SK-N-SH treated with all-trans-retinoic acid at 6 μM for 48 hours (cell line): ENCODE data around the gene ZNF341.

Experiments used
- ARNTL ChIP-seq: fragments of 450-650 bp; formaldehyde crosslinking; IDR thresholded peaks from 2 replicates; pipeline ENCODE4 v1.5.0; 2020; ENCODE audit warnings: low read depth, mild to moderate bottlenecking, moderate library complexity, borderline replicate concordance
- BACH2 ChIP-seq: fragments of 250-450 bp; sonication (Bioruptor Pico); IDR thresholded peaks from 2 replicates; pipeline ENCODE4 v1.9.0; 2021; ENCODE audit warnings: mild to moderate bottlenecking, borderline replicate concordance
- CREB5 ChIP-seq: fragments of 250-450 bp; sonication (Bioruptor Pico); IDR thresholded peaks from 2 replicates; pipeline ENCODE4 v1.5.1; 2020; ENCODE audit warnings: low read depth, mild to moderate bottlenecking, moderate library complexity
- CSDC2 ChIP-seq: fragments of 250-450 bp; sonication (Bioruptor Pico); IDR thresholded peaks from 2 replicates; pipeline ENCODE4 v1.5.0; 2020; ENCODE audit warnings: mild to moderate bottlenecking, moderate library complexity
- ESRRG ChIP-seq: fragments of 250-450 bp; sonication (Bioruptor Pico); IDR thresholded peaks from 2 replicates; pipeline ENCODE4 v1.6.1; 2021; ENCODE audit warnings: mild to moderate bottlenecking
- GLIS3 ChIP-seq: fragments of 250-450 bp; sonication (Bioruptor Pico); IDR thresholded peaks from 2 replicates; pipeline ENCODE4 v1.5.0; 2020; ENCODE audit warnings: mild to moderate bottlenecking, moderate library complexity
- ISL1 ChIP-seq: fragments of 250-450 bp; sonication (Bioruptor Pico); IDR thresholded peaks from 2 replicates; pipeline ENCODE4 v2.1.2; 2022; ENCODE audit warnings: mild to moderate bottlenecking, moderate library complexity
- OSR1 ChIP-seq: fragments of 250-450 bp; sonication (Bioruptor Pico); IDR thresholded peaks from 2 replicates; pipeline ENCODE4 v1.8.0; 2022; ENCODE audit warnings: moderate library complexity, mild to moderate bottlenecking, inconsistent platforms
- RARB ChIP-seq: fragments of 250-450 bp; sonication (Bioruptor Pico); IDR thresholded peaks from 2 replicates; pipeline ENCODE4 v1.8.0; 2021; ENCODE audit warnings: mild to moderate bottlenecking, moderate library complexity
- SNAI2 ChIP-seq: fragments of 250-450 bp; sonication (Bioruptor Pico); IDR thresholded peaks from 2 replicates; pipeline ENCODE4 v1.5.0; 2020; ENCODE audit warnings: mild to moderate bottlenecking, moderate library complexity
- ZFP30 ChIP-seq: fragments of 450-650 bp; formaldehyde crosslinking; IDR thresholded peaks from 2 replicates; pipeline ENCODE4 v1.5.0; 2022; ENCODE audit warnings: mild to moderate bottlenecking, moderate library complexity
- ZNF565 ChIP-seq: fragments of 450-650 bp; formaldehyde crosslinking; conservative IDR thresholded peaks from 2 replicates; pipeline ENCODE4 v1.5.0; 2020; ENCODE audit warnings: low read depth, mild to moderate bottlenecking, moderate library complexity
- TF ChIP-seq, protein P1 (sequence below): fragments of 250-450 bp; sonication (Bioruptor Pico); IDR thresholded peaks from 2 replicates; pipeline ENCODE4 v1.8.0; 2020; ENCODE audit warnings: mild to moderate bottlenecking, moderate library complexity, borderline replicate concordance

DNA sequence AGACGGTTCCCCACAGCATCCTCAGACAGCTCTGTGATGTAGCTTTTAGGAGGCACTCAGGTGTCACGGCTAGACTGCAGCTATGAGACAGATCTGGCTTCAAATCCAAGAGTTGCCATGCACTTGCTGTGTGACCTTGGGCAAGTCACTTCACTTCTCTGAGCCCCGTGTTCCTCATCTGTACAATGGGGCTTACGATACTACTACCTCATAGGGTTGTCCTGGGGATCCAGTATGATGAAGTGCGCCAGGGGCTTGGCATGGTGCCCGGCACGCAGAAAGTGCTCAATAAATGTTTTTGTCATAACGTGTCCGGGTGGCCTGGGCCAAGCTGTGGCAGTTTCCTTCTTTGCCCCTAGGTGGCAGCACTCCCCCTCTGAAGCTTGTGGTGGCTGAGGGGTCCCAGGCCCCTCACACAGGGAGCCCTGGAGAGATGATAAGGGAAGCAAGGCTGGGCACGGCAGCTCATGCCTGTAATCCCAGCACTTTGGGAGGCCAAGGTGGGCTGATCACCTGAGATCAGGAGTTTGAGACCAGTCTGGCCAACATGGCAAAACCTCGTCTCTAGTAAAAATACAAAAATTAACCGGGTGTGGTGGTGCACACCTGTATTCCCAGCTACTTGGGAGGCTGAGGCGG is 60.3 kb downstream of the ZNF341 start:
- no peak for TF ChIP-seq ZNF565
- no peak for TF ChIP-seq RARB (CRISPR knock-in tag)
- TF ChIP-seq ARNTL, result no peak
- no peak for TF ChIP-seq ISL1 (CRISPR knock-in tag)
- no peak for TF ChIP-seq SNAI2 (CRISPR knock-in tag)
- no peak for TF ChIP-seq GLIS3 (CRISPR knock-in tag)
- TF ChIP-seq ZFP30 (CRISPR knock-in tag), result no peak
- no peak for TF ChIP-seq OSR1 (CRISPR knock-in tag)
- no peak for TF ChIP-seq CREB5 (CRISPR knock-in tag)
- TF ChIP-seq CSDC2 (CRISPR knock-in tag), result no peak
- TF ChIP-seq, protein P1, sequence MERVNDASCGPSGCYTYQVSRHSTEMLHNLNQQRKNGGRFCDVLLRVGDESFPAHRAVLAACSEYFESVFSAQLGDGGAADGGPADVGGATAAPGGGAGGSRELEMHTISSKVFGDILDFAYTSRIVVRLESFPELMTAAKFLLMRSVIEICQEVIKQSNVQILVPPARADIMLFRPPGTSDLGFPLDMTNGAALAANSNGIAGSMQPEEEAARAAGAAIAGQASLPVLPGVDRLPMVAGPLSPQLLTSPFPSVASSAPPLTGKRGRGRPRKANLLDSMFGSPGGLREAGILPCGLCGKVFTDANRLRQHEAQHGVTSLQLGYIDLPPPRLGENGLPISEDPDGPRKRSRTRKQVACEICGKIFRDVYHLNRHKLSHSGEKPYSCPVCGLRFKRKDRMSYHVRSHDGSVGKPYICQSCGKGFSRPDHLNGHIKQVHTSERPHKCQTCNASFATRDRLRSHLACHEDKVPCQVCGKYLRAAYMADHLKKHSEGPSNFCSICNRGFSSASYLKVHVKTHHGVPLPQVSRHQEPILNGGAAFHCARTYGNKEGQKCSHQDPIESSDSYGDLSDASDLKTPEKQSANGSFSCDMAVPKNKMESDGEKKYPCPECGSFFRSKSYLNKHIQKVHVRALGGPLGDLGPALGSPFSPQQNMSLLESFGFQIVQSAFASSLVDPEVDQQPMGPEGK (CRISPR knock-in tag), result no peak
- no peak for TF ChIP-seq ESRRG (CRISPR knock-in tag)
- no peak for TF ChIP-seq BACH2 (CRISPR knock-in tag)
